ENCODE data around the gene CNNM3. TPM values are rescaled to one million over a fixed set of nuclear protein-coding genes. Genes with fewer than 3 reads are reported as not detected.

Gene CNNM3
- total RNA-seq, result 10 to 100 TPM; 34.6 to 34.7 TPM

GRCh38 chr2:96816127-96816835 is at the start of gene CNNM3:
Gene CNNM3, plus strand, starts transcription at chr2:96816268. Its CDS starts 10 bp downstream, at chr2:96816278.
- H3K36me3 Mint-ChIP-seq, result peaks cover 15% of the 10 kb centered on the region
- H3K27me3 Mint-ChIP-seq, result no peaks in the 10 kb centered on the region
- H3K4me1 Mint-ChIP-seq, result peaks cover 42% of the 10 kb centered on the region
- ATAC-seq (ENCODE audit: low read depth), result peak; percentile 89
- peak; percentile 98 for DNase-seq
- peak within 1 kb of the TSS; percentile 78 for H3K27ac Mint-ChIP-seq
- H3K9me3 Mint-ChIP-seq, result no peaks in the 10 kb centered on the region
- POLR2A ChIA-PET, result interaction anchor here (0.5 to 2.6 kb wide), 8 partner anchors 22 to 281 kb away, joined by 3 to 12 read pairs (median 4); partner anchors contain the start of gene ANKRD39
- peak within 1 kb of the TSS; percentile 91 for H3K4me3 Mint-ChIP-seq

- H3K9me3 Mint-ChIP-seq, result no peaks in the 10 kb centered on the region
- H3K36me3 Mint-ChIP-seq, result no peaks in the 10 kb centered on the region
- peaks cover 25% of the 10 kb centered on the region for H3K4me1 Mint-ChIP-seq
- DNase-seq (no peak), ATAC-seq (ENCODE audit: low read depth) (no peak)
- POLR2A ChIA-PET, result interaction anchor here (0.8 kb wide), 1 partner anchor 69 kb away, joined by 3 read pairs; no protein-coding TSS in a partner anchor
- H3K27me3 Mint-ChIP-seq, result no peaks in the 10 kb centered on the region
- H3K27ac Mint-ChIP-seq, result no peak overlapping the region
- no peak overlapping the region for H3K4me3 Mint-ChIP-seq
These were observed 48.8 kb upstream of the CNNM3 start for GRCh38 chr2:96767135-96767871.

GRCh38 chr2:96768083-96768561 is 47.9 kb upstream of the CNNM3 start:
- Mint-ChIP-seq H3K27me3 (no peaks in the 10 kb centered on the region), H3K27ac (no peak overlapping the region), H3K4me3 (no peak overlapping the region), H3K36me3 (peaks cover 2% of the 10 kb centered on the region), H3K4me1 (peaks cover 25% of the 10 kb centered on the region), H3K9me3 (no peaks in the 10 kb centered on the region)
- no peak for DNase-seq
- ATAC-seq (ENCODE audit: low read depth), result no peak
- POLR2A ChIA-PET, result interaction anchor here (0.8 kb wide), 1 partner anchor 69 kb away, joined by 3 read pairs; no protein-coding TSS in a partner anchor

- POLR2A ChIA-PET, result no interaction called here
- Mint-ChIP-seq H3K27me3 (no peaks in the 10 kb centered on the region), H3K4me1 (peaks cover 17% of the 10 kb centered on the region), H3K27ac (no peak overlapping the region), H3K4me3 (no peak overlapping the region), H3K9me3 (no peaks in the 10 kb centered on the region), H3K36me3 (peaks cover 2% of the 10 kb centered on the region)
- DNase-seq (no peak), ATAC-seq (ENCODE audit: low read depth) (no peak)
These were observed 46.3 kb upstream of the CNNM3 start for GRCh38 chr2:96769814-96770213.

- Mint-ChIP-seq H3K9me3 (no peaks in the 10 kb centered on the region), H3K27ac (no peak overlapping the region), H3K27me3 (no peaks in the 10 kb centered on the region), H3K4me1 (peaks cover 19% of the 10 kb centered on the region), H3K4me3 (no peak overlapping the region), H3K36me3 (peaks cover 2% of the 10 kb centered on the region)
- no peak for ATAC-seq (ENCODE audit: low read depth)
- POLR2A ChIA-PET, result no interaction called here
- DNase-seq, result no peak
These were observed 45.4 kb upstream of the CNNM3 start for GRCh38 chr2:96770442-96771202.

- Mint-ChIP-seq H3K27me3 (no peaks in the 10 kb centered on the region), H3K27ac (peak overlapping the region; percentile 13), H3K9me3 (no peaks in the 10 kb centered on the region), H3K36me3 (peaks cover 3% of the 10 kb centered on the region), H3K4me1 (peaks cover 18% of the 10 kb centered on the region), H3K4me3 (no peak overlapping the region)
- no peak for ATAC-seq (ENCODE audit: low read depth)
- DNase-seq, result no peak
- POLR2A ChIA-PET, result no interaction called here
These were observed 44.1 kb upstream of the CNNM3 start for GRCh38 chr2:96771796-96772618.

GRCh38 chr2:96772903-96773671 is 43.0 kb upstream of the CNNM3 start:
- ATAC-seq (ENCODE audit: low read depth) (no peak), DNase-seq (no peak)
- Mint-ChIP-seq H3K4me1 (peaks cover 18% of the 10 kb centered on the region), H3K27ac (peak overlapping the region; percentile 73), H3K4me3 (peak overlapping the region; percentile 65), H3K27me3 (no peaks in the 10 kb centered on the region), H3K9me3 (no peaks in the 10 kb centered on the region), H3K36me3 (peaks cover 6% of the 10 kb centered on the region)
- POLR2A ChIA-PET, result interaction anchor here (1.0 to 2.2 kb wide), 3 partner anchors 11 to 565 kb away, joined by 3 to 16 read pairs (median 5); partner anchors contain the start of genes CNNM3, CNNM4 and STARD7

- peaks cover 18% of the 10 kb centered on the region for H3K4me1 Mint-ChIP-seq
- peak; percentile 74 for ATAC-seq (ENCODE audit: low read depth)
- H3K27me3 Mint-ChIP-seq, result no peaks in the 10 kb centered on the region
- DNase-seq, result peak; percentile 56
- H3K36me3 Mint-ChIP-seq, result peaks cover 6% of the 10 kb centered on the region
- POLR2A ChIA-PET, result interaction anchor here (0.7 to 2.2 kb wide), 6 partner anchors 12 to 566 kb away, joined by 3 to 16 read pairs (median 4); partner anchors contain the start of genes ANKRD39, ARID5A, CNNM3 and CNNM4
- H3K4me3 Mint-ChIP-seq, result peak overlapping the region; percentile 84
- H3K27ac Mint-ChIP-seq, result peak overlapping the region; percentile 92
- H3K9me3 Mint-ChIP-seq, result no peaks in the 10 kb centered on the region
These were observed 42.1 kb upstream of the CNNM3 start for GRCh38 chr2:96773922-96774321.

GRCh38 chr2:96775160-96775559 is 40.9 kb upstream of the CNNM3 start:
- Mint-ChIP-seq H3K27me3 (no peaks in the 10 kb centered on the region), H3K4me1 (peaks cover 18% of the 10 kb centered on the region), H3K9me3 (no peaks in the 10 kb centered on the region), H3K4me3 (no peak overlapping the region), H3K36me3 (peaks cover 6% of the 10 kb centered on the region), H3K27ac (peak overlapping the region; percentile 42)
- DNase-seq (no peak), ATAC-seq (ENCODE audit: low read depth) (no peak)
- POLR2A ChIA-PET, result interaction anchor here (2.1 to 2.2 kb wide), 2 partner anchors 13 to 41 kb away, joined by 5 to 16 read pairs; partner anchors contain the start of genes CNNM3 and CNNM4

GRCh38 chr2:96783388-96783787 is 32.7 kb upstream of the CNNM3 start:
- POLR2A ChIA-PET, result no interaction called here
- H3K9me3 Mint-ChIP-seq, result no peaks in the 10 kb centered on the region
- ATAC-seq (ENCODE audit: low read depth), result no peak
- H3K27me3 Mint-ChIP-seq, result no peaks in the 10 kb centered on the region
- H3K27ac Mint-ChIP-seq, result no peak overlapping the region
- H3K4me1 Mint-ChIP-seq, result no peaks in the 10 kb centered on the region
- no peak overlapping the region for H3K4me3 Mint-ChIP-seq
- no peak for DNase-seq
- H3K36me3 Mint-ChIP-seq, result no peaks in the 10 kb centered on the region

- ATAC-seq (ENCODE audit: low read depth) (no peak), DNase-seq (no peak)
- Mint-ChIP-seq H3K36me3 (no peaks in the 10 kb centered on the region), H3K27me3 (no peaks in the 10 kb centered on the region), H3K9me3 (no peaks in the 10 kb centered on the region), H3K4me1 (no peaks in the 10 kb centered on the region), H3K4me3 (no peak overlapping the region), H3K27ac (no peak overlapping the region)
- POLR2A ChIA-PET, result no interaction called here
These were observed 28.7 kb upstream of the CNNM3 start for GRCh38 chr2:96787411-96787810.
